GM12872 (cell line): ENCODE results near the gene DOCK11.

Experiments
- CTCF ChIP-seq: IDR thresholded peaks from 3 replicates; pipeline ENCODE4 v1.5.1; 2011; ENCODE audit warnings: low read depth, mild to moderate bottlenecking, low read length, moderate library complexity; ENCODE audit not compliant: insufficient read depth

DOCK11 gene

GRCh38 chrX:118654331-118654730 lies 158.7 kb downstream of the DOCK11 start:
- TF ChIP-seq CTCF = no peak

GRCh38 chrX:118655561-118656246 lies 160.1 kb downstream of the DOCK11 start:
- TF ChIP-seq CTCF = no peak

- TF ChIP-seq CTCF = no peak
Observed at GRCh38 chrX:118657413-118657812, 161.8 kb downstream of the DOCK11 start.

- no peak for TF ChIP-seq CTCF
Observed at GRCh38 chrX:118660085-118660484, 164.5 kb downstream of the DOCK11 start.

GRCh38 chrX:118665204-118665603 lies 169.6 kb downstream of the DOCK11 start:
- TF ChIP-seq CTCF = no peak

- no peak for TF ChIP-seq CTCF
Observed at GRCh38 chrX:118666521-118666920, 170.9 kb downstream of the DOCK11 start.

GRCh38 chrX:118669435-118669834 lies 173.8 kb downstream of the DOCK11 start:
- TF ChIP-seq CTCF = no peak
